ENCODE measurements around the gene GOLGA8N.
"Not testable (repeated sequence)": the region's sequence is repeated elsewhere in the genome, so short reads cannot be mapped to it uniquely, and the experiment has no call there.

The GOLGA8N gene

DNA sequence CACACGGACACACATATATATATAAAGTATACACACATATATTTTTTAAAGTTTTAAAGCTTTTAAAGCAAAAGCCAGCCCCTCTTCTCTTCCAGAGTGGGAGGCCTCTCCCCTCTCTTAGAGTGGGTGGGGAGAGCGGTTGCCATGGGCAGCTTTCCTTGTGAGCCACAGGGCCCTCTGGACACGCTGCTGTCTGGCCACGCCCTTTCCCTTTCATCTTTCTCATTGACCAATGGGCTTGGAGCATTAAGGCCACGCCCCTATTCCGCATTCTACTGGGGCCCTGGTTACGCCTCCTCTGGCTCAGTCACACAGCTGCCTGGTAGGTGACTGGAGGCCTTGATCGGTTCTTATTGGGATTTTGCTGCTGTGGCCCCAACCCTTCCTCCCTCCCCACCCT lies at the start of gene GOLGA8N:
TSS of gene GOLGA8N (plus strand) at position 306 of the 400 bp plus-strand sequence.
- not testable (repeated sequence) for DNase-seq

GRCh38 chr15:32543456-32543855 lies 49.8 kb upstream of the GOLGA8N start:
- not testable (repeated sequence) for DNase-seq

DNA sequence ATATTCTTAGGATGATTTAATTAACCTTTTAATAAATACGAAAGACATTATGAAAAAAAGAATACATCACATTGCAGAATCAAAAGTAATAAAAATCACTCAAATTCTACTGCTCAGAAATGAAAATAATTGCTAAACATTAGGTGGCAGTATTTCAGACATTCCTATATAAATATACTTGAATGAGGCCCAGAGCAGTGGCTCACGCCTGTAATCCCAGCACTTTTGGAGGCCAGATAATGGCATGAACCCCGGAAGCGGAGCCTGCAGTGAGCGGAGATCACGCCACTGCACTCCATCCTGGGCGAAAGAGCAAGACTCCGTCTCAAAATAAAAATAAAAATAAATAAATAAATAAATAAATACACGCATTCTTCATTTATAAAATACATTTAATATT lies 48.1 kb upstream of the GOLGA8N start:
- not testable (repeated sequence) for DNase-seq

- not testable (repeated sequence) for DNase-seq
Measured at GRCh38 chr15:32554587-32554986, 38.7 kb upstream of the GOLGA8N start.

GRCh38 chr15:32562198-32562597 lies 31.1 kb upstream of the GOLGA8N start:
- not testable (repeated sequence) for DNase-seq

DNA sequence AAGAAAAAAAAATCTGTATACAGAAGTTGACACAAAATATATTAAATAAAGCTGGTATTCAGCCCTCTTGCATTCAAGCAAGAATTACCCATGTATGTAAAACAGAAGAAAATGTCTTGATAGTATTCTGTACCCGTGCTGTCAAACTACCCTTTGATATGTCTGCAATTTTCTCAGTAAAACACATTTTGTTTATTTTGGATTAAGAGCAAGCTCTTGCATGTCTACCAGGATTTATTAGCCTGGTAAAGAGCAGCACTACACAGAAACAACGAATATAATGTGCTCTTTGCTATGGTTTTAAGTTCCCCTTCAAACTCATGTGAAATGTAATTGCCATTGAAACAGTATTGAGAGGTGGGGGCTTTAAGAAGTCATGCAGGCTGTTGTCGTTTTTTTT lies 24.3 kb upstream of the GOLGA8N start:
- DNase-seq, result not testable (repeated sequence)

DNA sequence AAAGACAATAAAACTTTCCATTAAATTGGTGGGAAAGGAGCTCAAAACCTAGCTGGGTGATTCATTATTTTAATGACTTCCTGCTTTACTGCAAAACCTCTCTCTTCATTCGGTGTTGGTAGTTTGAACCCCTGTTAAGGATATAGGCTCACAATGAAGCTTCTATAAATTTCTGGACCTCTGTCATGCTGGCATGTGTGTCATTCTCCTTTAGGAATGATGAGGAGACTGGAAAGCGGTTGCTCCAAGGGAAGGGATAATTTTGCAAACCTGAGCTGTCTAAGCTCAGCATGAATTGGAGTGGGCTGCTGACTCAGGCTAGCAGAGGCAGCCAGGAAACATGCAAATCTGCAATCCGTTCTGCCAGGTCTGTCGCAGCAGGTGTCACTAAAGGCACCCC lies 14.8 kb upstream of the GOLGA8N start:
- not testable (repeated sequence) for DNase-seq

- DNase-seq, result not testable (repeated sequence)
Measured at GRCh38 chr15:32585844-32586243, 7.4 kb upstream of the GOLGA8N start.

- not testable (repeated sequence) for DNase-seq
Measured at GRCh38 chr15:32609518-32609917, 16.3 kb downstream of the GOLGA8N start.

GRCh38 chr15:32610719-32611118 lies 17.5 kb downstream of the GOLGA8N start:
- DNase-seq, result peak; percentile 30

GRCh38 chr15:32614712-32615050 lies 21.4 kb downstream of the GOLGA8N start:
- DNase-seq, result not testable (repeated sequence)

- peak; percentile 88 for DNase-seq
Measured at GRCh38 chr15:32615051-32615870, 22.0 kb downstream of the GOLGA8N start, which contains the start of gene ARHGAP11A. TSS of gene ARHGAP11A (plus strand) at chr15:32615504. CDS start at chr15:32616212, 708 bp downstream.

DNA sequence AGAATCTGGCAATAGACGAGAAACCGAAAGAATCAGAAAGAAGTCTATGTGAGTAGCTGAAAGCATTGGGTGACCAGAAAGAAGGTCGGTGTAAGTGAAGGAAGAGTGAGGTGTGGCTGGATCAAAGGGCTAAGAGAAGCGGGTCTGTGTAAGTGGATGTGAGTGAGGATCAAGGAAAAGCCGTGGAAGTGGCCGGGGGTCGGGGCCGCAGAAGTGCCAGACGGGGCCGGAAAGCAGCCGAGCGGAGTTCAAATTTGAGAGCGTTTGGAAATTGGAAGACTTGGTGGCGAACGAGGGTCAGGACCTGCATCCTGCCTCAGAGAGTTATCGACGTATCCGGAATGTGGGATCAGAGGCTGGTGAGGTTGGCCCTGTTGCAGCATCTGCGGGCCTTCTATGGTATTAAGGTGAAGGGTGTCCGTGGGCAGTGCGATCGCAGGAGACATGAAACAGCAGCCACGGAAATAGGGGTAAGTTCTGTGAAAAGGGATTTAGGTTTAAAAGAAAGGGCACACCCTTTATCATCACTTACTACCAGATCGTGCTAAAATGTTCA lies 22.7 kb downstream of the GOLGA8N start:
- not testable (repeated sequence) for DNase-seq

DNA sequence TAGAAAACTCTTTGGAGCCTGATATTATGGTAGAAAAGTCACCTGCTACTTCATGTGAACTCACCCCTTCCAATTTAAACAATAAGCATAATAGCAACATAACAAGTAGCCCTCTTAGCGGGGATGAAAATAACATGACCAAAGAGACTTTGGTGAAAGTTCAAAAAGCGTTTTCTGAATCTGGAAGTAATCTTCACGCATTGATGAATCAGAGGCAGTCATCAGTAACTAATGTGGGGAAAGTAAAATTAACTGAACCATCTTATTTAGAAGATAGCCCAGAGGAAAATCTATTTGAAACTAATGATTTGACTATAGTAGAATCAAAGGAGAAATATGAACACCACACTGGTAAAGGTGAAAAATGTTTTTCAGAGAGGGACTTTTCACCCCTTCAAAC lies 43.2 kb downstream of the GOLGA8N start:
- no peak for DNase-seq

DNA sequence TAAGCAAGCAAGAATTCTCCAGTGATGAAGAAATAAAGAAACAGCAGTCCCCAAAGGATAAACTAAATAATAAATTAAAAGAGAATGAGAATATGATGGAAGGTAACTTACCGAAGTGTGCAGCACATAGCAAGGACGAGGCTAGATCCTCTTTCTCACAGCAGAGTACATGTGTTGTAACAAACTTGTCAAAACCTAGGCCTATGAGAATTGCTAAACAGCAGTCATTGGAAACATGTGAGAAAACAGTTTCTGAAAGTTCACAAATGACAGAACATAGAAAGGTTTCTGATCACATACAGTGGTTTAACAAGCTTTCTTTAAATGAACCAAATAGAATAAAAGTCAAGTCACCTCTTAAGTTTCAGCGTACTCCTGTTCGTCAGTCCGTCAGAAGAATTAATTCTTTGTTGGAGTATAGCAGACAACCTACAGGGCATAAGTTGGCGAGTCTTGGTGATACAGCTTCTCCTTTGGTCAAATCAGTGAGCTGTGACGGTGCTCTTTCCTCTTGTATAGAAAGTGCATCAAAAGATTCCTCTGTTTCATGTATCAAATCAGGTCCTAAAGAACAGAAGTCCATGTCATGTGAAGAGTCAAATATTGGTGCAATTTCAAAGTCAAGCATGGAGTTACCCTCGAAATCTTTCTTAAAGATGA lies 43.8 kb downstream of the GOLGA8N start:
- DNase-seq, result no peak

DNA sequence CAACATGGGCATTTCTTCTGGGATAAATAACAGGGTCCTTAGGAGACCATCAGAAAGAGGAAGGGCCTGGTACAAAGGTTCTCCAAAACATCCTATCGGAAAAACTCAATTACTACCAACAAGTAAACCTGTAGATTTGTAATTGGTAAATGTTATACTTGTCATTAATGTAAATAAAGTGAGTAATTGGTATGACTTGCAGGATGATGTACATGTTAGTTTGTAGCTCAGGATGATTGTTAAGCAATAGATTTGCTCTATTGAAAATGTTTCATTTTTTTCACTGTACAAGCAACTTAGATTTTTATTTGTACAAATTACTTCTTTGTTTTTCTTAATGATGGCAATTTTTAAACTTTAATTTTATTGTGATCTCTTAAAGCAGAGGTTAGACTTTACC lies 44.4 kb downstream of the GOLGA8N start:
- DNase-seq, result no peak

DNA sequence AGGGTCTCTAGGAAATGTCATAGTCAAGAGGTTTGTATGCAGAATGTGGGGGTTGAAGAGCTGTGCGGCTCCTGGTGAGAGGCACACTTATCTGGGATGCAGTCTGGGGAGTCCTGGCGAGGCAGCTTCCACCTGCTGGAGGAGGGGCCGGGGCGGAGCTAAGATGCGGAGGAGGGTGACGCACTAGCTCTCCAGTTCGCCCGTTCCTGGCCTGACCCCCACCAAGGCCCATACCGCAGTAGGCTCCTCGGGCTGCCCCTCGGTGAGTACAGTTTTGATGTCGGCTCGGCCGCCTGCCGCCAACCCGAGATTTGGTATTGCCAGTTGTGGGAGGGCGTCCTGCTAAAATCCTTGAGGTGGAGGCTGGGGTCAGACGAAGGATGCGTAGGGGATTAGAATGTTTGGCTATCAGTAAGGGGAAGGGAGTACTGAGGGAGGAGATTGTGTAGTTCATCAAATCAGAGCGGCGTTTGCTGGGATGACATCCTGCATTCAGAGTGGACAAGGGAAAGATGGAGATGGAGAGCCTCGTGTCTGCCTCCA lies 48.3 kb downstream of the GOLGA8N start, which contains the start of gene SCG5:
TSS of gene SCG5 (plus strand) at position 194 of the 543 bp plus-strand sequence. CDS start 1,883 bp downstream, outside the sequence.
- no peak for DNase-seq

DNA sequence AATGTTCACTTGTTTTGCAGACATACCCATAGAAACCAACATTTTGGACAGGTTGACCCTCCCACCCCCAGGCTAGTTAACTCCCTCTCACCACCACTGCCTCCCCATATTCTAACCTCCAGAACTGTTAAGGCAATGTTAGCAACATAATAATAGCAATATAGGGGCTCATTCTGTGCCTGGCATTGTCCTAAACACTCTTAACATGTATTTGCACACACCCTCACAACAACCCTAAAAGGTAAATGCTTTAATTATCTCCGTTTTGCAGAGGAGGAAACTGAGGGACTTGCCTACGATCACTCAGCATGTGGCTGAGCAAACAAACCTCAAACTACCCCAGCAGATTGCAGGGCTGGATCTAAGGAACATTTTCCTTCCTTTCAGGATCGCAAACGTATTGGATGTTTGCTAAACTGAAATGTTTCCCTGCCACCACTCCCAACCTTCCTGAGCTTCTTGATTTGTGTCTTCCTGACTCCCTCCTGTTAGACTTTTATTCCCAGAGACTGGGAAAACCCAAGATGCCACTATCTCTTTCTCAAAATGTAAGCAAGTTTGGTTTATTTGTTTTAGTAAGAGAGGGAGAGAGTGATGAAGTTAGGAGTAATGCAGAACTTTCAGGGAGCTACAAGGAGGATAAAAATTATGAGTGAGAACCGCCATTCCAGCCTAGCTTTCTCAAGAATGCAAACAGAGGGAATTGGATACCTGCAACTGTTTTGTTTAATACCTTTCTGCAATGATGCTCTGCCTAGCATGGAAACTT lies 49.6 kb downstream of the GOLGA8N start:
- no peak for DNase-seq

DNA sequence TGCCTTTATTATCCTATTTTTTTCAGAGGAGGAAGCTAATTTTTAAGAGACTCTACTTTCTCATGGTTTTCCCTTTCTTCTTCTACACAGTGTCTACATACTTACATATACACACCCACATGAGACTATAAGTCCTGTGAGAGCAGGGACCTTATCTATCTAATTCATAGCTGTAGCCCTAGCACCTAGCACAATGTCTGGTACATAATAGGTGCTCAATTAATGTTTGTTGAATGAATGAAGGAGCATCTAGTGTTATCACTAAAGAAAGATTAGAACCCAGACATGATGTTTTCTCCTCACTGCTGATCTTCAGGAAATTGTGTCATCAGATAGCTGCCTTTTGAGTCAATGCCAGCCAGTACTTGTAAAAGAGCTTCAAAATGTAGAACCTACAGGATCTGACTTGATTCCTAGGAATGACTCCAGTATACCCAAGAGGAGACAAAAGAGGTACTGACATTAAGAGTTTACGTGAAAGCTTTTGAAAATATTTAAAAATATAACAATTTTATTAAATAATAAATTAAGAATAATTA lies 50.7 kb downstream of the GOLGA8N start:
- no peak for DNase-seq

DNA sequence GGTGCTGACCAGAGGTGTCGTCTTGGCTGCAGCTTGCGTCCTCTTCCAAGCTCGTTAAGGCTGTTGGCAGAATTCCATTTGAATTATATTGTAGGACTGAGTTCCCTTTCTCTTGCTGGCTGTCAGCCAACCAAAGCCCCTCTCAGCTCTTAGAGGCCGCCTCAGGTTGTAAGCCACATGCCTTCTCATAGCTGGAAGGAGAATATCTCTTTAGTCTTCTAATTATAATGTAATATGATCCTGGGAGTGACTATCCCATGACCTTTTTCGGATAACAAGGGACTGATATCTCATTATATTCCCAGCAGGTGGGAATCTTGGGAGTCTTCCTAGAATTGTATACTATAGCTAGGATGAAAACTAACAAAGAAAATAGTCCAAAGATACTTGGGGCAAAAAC lies 53.0 kb downstream of the GOLGA8N start:
- DNase-seq, result no peak

GRCh38 chr15:32649342-32649741 lies 56.1 kb downstream of the GOLGA8N start:
- DNase-seq, result no peak

DNA sequence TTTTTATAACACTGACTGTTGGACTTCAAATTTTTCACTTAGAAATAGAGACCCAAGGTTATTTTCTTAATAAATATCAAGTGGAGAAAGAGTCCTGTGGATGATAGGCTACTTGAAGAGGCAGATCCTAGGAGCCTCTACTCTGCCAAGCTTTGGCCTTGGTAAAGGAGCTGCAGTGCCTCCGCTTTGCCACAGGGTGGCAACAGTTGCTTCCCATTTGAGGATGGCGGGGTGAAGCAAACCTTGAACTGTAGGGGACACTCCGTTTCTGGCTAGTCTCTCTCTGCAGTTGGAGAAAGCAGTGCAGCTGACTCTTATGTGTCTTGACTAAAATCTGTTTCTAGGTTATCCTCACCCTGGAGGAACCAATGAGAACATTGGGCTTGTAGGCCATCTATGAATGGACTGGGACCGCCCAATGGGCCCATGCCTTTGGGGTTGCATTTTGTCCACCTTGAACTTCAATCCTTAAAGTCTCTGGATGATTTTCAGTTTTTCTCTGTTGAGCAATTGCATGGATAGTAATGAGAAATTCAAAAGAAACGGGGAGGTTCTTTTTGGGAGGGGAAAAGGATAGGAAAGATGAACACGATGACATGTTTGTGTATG lies 58.1 kb downstream of the GOLGA8N start:
- peak; percentile 58 for DNase-seq
